D721Med (cell line): ENCODE data around the gene NT5M.
"Not testable (repeated sequence)": the region's sequence is repeated elsewhere in the genome, so short reads cannot be mapped to it uniquely, and the experiment has no call there.

Experiments used
- DNase-seq: peaks from one replicate; pipeline ENCODE4 v3.0.0; 2011; ENCODE audit warnings: low spot score; ENCODE audit not compliant: insufficient read length
- FAIRE-seq: peaks from 2 replicates; lab custom pipeline; 2011; peaks lifted over from hg19 to GRCh38; lab: Jason Lieb, UNC
- CTCF ChIP-seq: IDR thresholded peaks from 2 replicates; pipeline ENCODE4 v1.5.1; 2012; ENCODE audit warnings: mild to moderate bottlenecking, control low read depth; ENCODE audit not compliant: insufficient read depth; ENCODE audit errors: missing control alignments

NT5M gene

GRCh38 chr17:17377071-17377967 lies 74.1 kb downstream of the NT5M start:
- TF ChIP-seq CTCF = no peak
- FAIRE-seq = no peak
- no peak for DNase-seq

- no peak for FAIRE-seq
- no peak for TF ChIP-seq CTCF
- DNase-seq = no peak
Observed at GRCh38 chr17:17379197-17379991, 76.2 kb downstream of the NT5M start.

GRCh38 chr17:17380145-17380925 lies 77.2 kb downstream of the NT5M start:
- no peak for FAIRE-seq
- no peak for DNase-seq
- TF ChIP-seq CTCF = no peak

- no peak for TF ChIP-seq CTCF
- DNase-seq (no peak), FAIRE-seq (no peak)
Observed at GRCh38 chr17:17381446-17382064, 78.4 kb downstream of the NT5M start.

GRCh38 chr17:17382065-17382459 lies 78.9 kb downstream of the NT5M start:
- FAIRE-seq = no peak
- TF ChIP-seq CTCF = no peak
- no peak for DNase-seq

GRCh38 chr17:17382971-17383370 lies 79.8 kb downstream of the NT5M start:
- DNase-seq (no peak), FAIRE-seq (no peak)
- TF ChIP-seq CTCF = no peak

GRCh38 chr17:17383431-17384290 lies 80.5 kb downstream of the NT5M start:
- not testable (repeated sequence) for DNase-seq, FAIRE-seq
